ENCODE data around the gene MVD. TPM values are rescaled to one million over a fixed set of nuclear protein-coding genes. Genes with fewer than 3 reads are reported as not detected.
A peak's percentile ranks its signal among the peaks of the same experiment; 100 is the strongest.

MVD gene
- total RNA-seq, 3 donors from 2014 or later (not counting 1 experiment from before 2014, with no cell fraction given), result 176 to 271 (median 185) TPM

GRCh38 chr16:88652762-88653063 is 10.2 kb downstream of the MVD start:
- WGBS (ENCODE audit: insufficient coverage), result 71% methylated on average over 6 of the region's 8 CpGs
- H3K9me3 ChIP-seq (ENCODE audit: control insufficient read depth, insufficient read depth, low read length), result no peaks in the 10 kb centered on the region

GRCh38 chr16:88651989-88652761 is 10.7 kb downstream of the MVD start:
- H3K27me3 ChIP-seq (ENCODE audit: control insufficient read depth, insufficient read depth, low read length), result no peaks in the 10 kb centered on the region
- WGBS (ENCODE audit: insufficient coverage), result 67% methylated on average over 29 of the region's 29 CpGs
- intact Hi-C loops (cut with micrococcal nuclease), result loop anchor here (1.0 to 5.0 kb wide), 5 partner anchors 15 to 1265 kb away; no protein-coding TSS in a partner anchor
- ATAC-seq, result no peak
- peaks cover 37% of the 10 kb centered on the region for H3K36me3 ChIP-seq (ENCODE audit: control insufficient read depth, insufficient read depth, low read length)
- no peaks in the 10 kb centered on the region for H3K36me3 Mint-ChIP-seq
- DNase-seq, result peak; percentile 29 to 35
- peak overlapping the region; percentile 99 for H3K27ac ChIP-seq (ENCODE audit: low read length)
- H3K9me3 ChIP-seq (ENCODE audit: control insufficient read depth, insufficient read depth, low read length), result no peaks in the 10 kb centered on the region
- no peaks in the 10 kb centered on the region for H3K27me3 Mint-ChIP-seq (ENCODE audit: low read depth in 2 of 2)
- TF ChIP-seq CTCF (IDR thresholded peaks at IDR 0.05), result no peak
- H3K4me3 ChIP-seq (ENCODE audit: low read length), result peak overlapping the region; percentile 87
- peak overlapping the region; percentile 95 for H3K4me3 Mint-ChIP-seq
- H3K4me1 ChIP-seq (ENCODE audit: control insufficient read depth, insufficient read depth, low read length), result peaks cover 87% of the 10 kb centered on the region
- H3K4me1 Mint-ChIP-seq, result peaks cover 42 to 60% of the 10 kb centered on the region in 2 donors
- H3K9me3 Mint-ChIP-seq, result no peaks in the 10 kb centered on the region
- H3K27ac Mint-ChIP-seq, result peak overlapping the region; percentile 96 to 99

More at GRCh38 chr16:88652762-88653063, 10.2 kb downstream of the MVD start:
- Mint-ChIP-seq H3K36me3 (no peaks in the 10 kb centered on the region), H3K27me3 (ENCODE audit: low read depth in 2 of 2) (no peaks in the 10 kb centered on the region), H3K4me3 (peak overlapping the region; percentile 78), H3K9me3 (no peaks in the 10 kb centered on the region), H3K27ac (peak overlapping the region; percentile 96 to 99), H3K4me1 (peaks cover 42 to 55% of the 10 kb centered on the region in 2 donors)
- H3K27me3 ChIP-seq (ENCODE audit: control insufficient read depth, insufficient read depth, low read length), result no peaks in the 10 kb centered on the region
- H3K4me1 ChIP-seq (ENCODE audit: control insufficient read depth, insufficient read depth, low read length), result peaks cover 81% of the 10 kb centered on the region
- no peak overlapping the region for H3K4me3 ChIP-seq (ENCODE audit: low read length)
- H3K36me3 ChIP-seq (ENCODE audit: control insufficient read depth, insufficient read depth, low read length), result peaks cover 37% of the 10 kb centered on the region
- ATAC-seq, result no peak
- DNase-seq, result no peak
- H3K27ac ChIP-seq (ENCODE audit: low read length), result peak overlapping the region; percentile 99
- TF ChIP-seq CTCF (IDR thresholded peaks at IDR 0.05), result no peak
- intact Hi-C loops (cut with micrococcal nuclease), result loop anchor here (1.0 to 5.0 kb wide), 3 partner anchors 12 to 1265 kb away; no protein-coding TSS in a partner anchor

GRCh38 chr16:88651276-88651988 is 11.5 kb downstream of the MVD start:
- intact Hi-C loops (cut with micrococcal nuclease), result loop anchor here (1.0 to 5.0 kb wide), 4 partner anchors 14 to 1264 kb away; no protein-coding TSS in a partner anchor
- no peaks in the 10 kb centered on the region for H3K27me3 Mint-ChIP-seq (ENCODE audit: low read depth in 2 of 2)
- ATAC-seq (peak; percentile 68 to 87 (median 70)), DNase-seq (peak; percentile 83 to 89)
- H3K9me3 Mint-ChIP-seq, result no peaks in the 10 kb centered on the region
- TF ChIP-seq CTCF (IDR thresholded peaks at IDR 0.05), result no peak
- Histone ChIP-seq H3K4me3 (ENCODE audit: low read length) (peak overlapping the region; percentile 87), H3K27ac (ENCODE audit: low read length) (peak overlapping the region; percentile 99), H3K27me3 (ENCODE audit: control insufficient read depth, insufficient read depth, low read length) (no peaks in the 10 kb centered on the region), H3K36me3 (ENCODE audit: control insufficient read depth, insufficient read depth, low read length) (peaks cover 37% of the 10 kb centered on the region), H3K9me3 (ENCODE audit: control insufficient read depth, insufficient read depth, low read length) (no peaks in the 10 kb centered on the region), H3K4me1 (ENCODE audit: control insufficient read depth, insufficient read depth, low read length) (peaks cover 93% of the 10 kb centered on the region)
- peaks cover 42 to 67% of the 10 kb centered on the region in 2 donors for H3K4me1 Mint-ChIP-seq
- 16% methylated on average over 24 of the region's 24 CpGs for WGBS (ENCODE audit: insufficient coverage)
- H3K27ac Mint-ChIP-seq, result peak overlapping the region; percentile 96 to 99
- no peaks in the 10 kb centered on the region for H3K36me3 Mint-ChIP-seq
- H3K4me3 Mint-ChIP-seq, result peak overlapping the region; percentile 95

Data from natural killer cell (primary cell).